Stomach (tissue), 9 donors: ENCODE measurements around the gene MBD3L4. TPM values are rescaled to one million over a fixed set of nuclear protein-coding genes. Genes with fewer than 3 reads are reported as not detected.
"Not testable (repeated sequence)": the region's sequence is repeated elsewhere in the genome, so short reads cannot be mapped to it uniquely, and the experiment has no call there.

Experiments
- DNase-seq, 2 donors: peaks; one replicate each; pipeline versions ENCODE4 v3.0.0 to v3.0.0-alpha.2; 2013 to 2019
- H3K27ac ChIP-seq, 5 donors: fragments of 200-600 bp in 4 of 5; sonication (generic) in 4 of 5; one replicate each; pipeline ENCODE4 v1.5.1; 2013 to 2019; ENCODE audit warnings: mild to moderate bottlenecking in 1 of 5, moderate library complexity in 1 of 5
- H3K27me3 ChIP-seq, 3 donors: fragments of 200-600 bp; sonication (generic); one replicate each; pipeline ENCODE4 v1.5.1; 2017 to 2019; ENCODE audit warnings: mixed run types in 1 of 3
- H3K36me3 ChIP-seq, 4 donors: fragments of 200-600 bp; sonication (generic); 1 replicate in 3 of 4; 2 replicates in 1 of 4; pipeline ENCODE4 v1.5.1; 2016 to 2019
- H3K4me1 ChIP-seq, 4 donors: fragments of 200-600 bp; sonication (generic); one replicate each; pipeline ENCODE4 v1.5.1; 2016 to 2019
- H3K4me3 ChIP-seq, 4 donors: fragments of 200-600 bp; sonication (generic) in 3 of 4; one replicate each; pipeline ENCODE4 v1.5.1; 2016 to 2019; ENCODE audit warnings: mild to moderate bottlenecking in 1 of 4
- H3K9me3 ChIP-seq, 4 donors: fragments of 200-600 bp; sonication (generic); one replicate each; pipeline ENCODE4 v1.5.1; 2016 to 2019
- CTCF ChIP-seq, 7 experiments: fragments of 450-650 bp in 4 of 7; fragments of 200-600 bp in 3 of 7; sonication (generic) in 3 of 7; IDR thresholded peaks; one replicate each; pipeline ENCODE4 v1.5.1; 2016 to 2019; ENCODE audit warnings: antibody characterized with exemption in 7 of 7, control low read depth in 2 of 7, mild to moderate bottlenecking in 1 of 7
- EP300 ChIP-seq: sonication (generic); formaldehyde crosslinking; IDR thresholded peaks from one replicate; pipeline ENCODE4 v1.6.1; 2017; ENCODE audit warnings: antibody characterized with exemption
- POLR2A ChIP-seq, 4 donors: fragments of 450-650 bp; IDR thresholded peaks; one replicate each; pipeline ENCODE4 v1.6.1; 2016; ENCODE audit warnings: antibody characterized with exemption in 4 of 4, control low read depth in 2 of 4, mild to moderate bottlenecking in 1 of 4, moderate library complexity in 1 of 4
- POLR2AphosphoS5 ChIP-seq, 3 donors: sonication (generic); formaldehyde crosslinking; IDR thresholded peaks; one replicate each; pipeline ENCODE4 v1.6.1; 2016; ENCODE audit warnings: antibody characterized with exemption in 3 of 3
- WGBS, 5 donors: extraction: QIAGEN DNeasy Blood & Tissue Kit in 3 of 5; methylation state at CpG; one replicate each; pipeline versions ENCODE4 v1.1.5 to v1.1.7; 2013 to 2018; 5-methylcytosine and 5-hydroxymethylcytosine counted together
- intact Hi-C: fragments of 100-400 bp; cut with DNase I; formaldehyde crosslinking; loops from one replicate; pipeline ENCODE4 v1.15.1; 2023; ENCODE audit warnings: low total_unique reads
- polyA plus RNA-seq, 3 donors: library from polyadenylated mRNA; stranded (reverse); fragments of 200-250 nt; gene quantifications; one replicate each; pipeline ENCODE4 v1.2.3, GENCODE V29; 2013
- total RNA-seq, 5 donors: library from RNA; depleted of rRNA; stranded (reverse); fragments of >200 nt; gene quantifications; one replicate each; pipeline versions ENCODE4 v1.1.0 to v1.2.3, GENCODE V29; 2014 to 2016
- donor health status: healthy with polysubstance abuse.
- donor health status: Bipolar disorder and iron deficiency.
- donor health status: healthy.

The MBD3L4 gene
- total and polyA plus RNA-seq, 8 donors = not detected

- intact Hi-C loops = no loop called here
- Histone ChIP-seq H3K36me3 (peaks cover 29 to 38% (median 37%) of the 10 kb centered on the region in 4 donors), H3K4me3 (peak within 1 kb of the TSS; percentile 76 to 98 (median 88)), H3K27ac (peak within 1 kb of the TSS; percentile 81 to 96 (median 91)), H3K9me3 (peaks cover 0 to 5% (median 0%) of the 10 kb centered on the region in 4 donors), H3K27me3 (no peaks in the 10 kb centered on the region), H3K4me1 (peaks cover 9 to 16% (median 14%) of the 10 kb centered on the region in 4 donors)
- TF ChIP-seq POLR2AphosphoS5 (IDR thresholded peaks at IDR 0.05) (peak in 2 of 3 donors; percentile 64 to 78), EP300 (no peak)
- WGBS, 5 donors = 0 to 2% (median 1%) methylated on average over 42 to 56 of the region's 56 CpGs
- DNase-seq = peak; percentile 99 to 100
These were observed 29.3 kb upstream of the MBD3L4 start, which contains the start of gene ZNF557 for GRCh38 chr19:7069042-7069903. Gene ZNF557, plus strand, starts transcription at chr19:7069703. Its CDS starts 5,372 bp downstream, at chr19:7075075.

DNA sequence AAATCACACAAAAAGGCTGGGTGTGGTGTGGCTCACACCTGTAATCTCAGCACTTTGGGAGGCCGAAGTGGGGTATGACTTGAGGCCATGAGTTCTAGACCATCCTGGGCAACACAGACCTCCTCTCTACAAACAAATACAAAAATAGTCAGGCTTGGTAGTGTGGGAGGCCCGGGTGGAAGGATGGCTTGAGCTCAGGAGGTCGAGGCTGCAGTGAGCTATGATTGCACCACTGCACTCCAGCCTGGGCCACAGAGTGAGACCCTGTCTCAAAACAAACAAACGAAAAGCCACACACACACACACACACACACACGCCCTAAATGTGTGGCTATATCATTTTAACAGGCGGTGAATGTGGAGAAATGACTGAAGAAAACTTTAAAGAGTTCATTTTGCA, 28.6 kb upstream of the MBD3L4 start:
- TF ChIP-seq POLR2AphosphoS5 (IDR thresholded peaks at IDR 0.05) (no peak), POLR2A (IDR thresholded peaks at IDR 0.05) (no peak), EP300 (no peak), CTCF (IDR thresholded peaks at IDR 0.05) (no peak)
- peaks cover 22 to 31% (median 30%) of the 10 kb centered on the region in 4 donors for H3K36me3 ChIP-seq
- H3K4me3 ChIP-seq = peak overlapping the region; percentile 76 to 98 (median 88)
- H3K9me3 ChIP-seq = peaks cover 0 to 4% (median 0%) of the 10 kb centered on the region in 4 donors
- peaks cover 9 to 16% (median 14%) of the 10 kb centered on the region in 4 donors for H3K4me1 ChIP-seq
- H3K27ac ChIP-seq = peak overlapping the region in 4 of 5 donors; percentile 18 to 93 (median 88)
- DNase-seq = no peak
- no peaks in the 10 kb centered on the region for H3K27me3 ChIP-seq
- intact Hi-C loops = no loop called here
- WGBS, 5 donors = 72 to 81% (median 80%) methylated on average over 6 of the region's 6 CpGs

DNA sequence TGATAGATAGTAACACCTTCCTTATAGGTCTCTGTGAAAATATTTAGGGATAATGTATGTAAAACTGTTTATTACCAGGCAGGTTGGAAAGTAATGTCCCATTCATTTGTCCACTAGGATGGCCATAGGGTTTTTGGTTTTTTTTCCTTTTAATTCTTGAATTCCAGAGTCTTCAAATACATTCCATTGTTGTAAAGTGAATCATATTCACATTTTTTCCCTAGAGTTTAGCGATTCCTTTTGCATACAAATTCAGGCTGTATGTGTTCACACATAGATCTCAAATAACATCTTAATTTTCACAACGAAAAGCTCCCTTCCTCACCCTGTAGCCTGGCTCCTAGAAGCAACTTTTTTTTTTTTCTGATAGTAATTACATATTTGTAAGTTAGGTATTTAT, 27.7 kb upstream of the MBD3L4 start:
- H3K36me3 ChIP-seq = peaks cover 15 to 22% (median 21%) of the 10 kb centered on the region in 4 donors
- H3K4me3 ChIP-seq = no peak overlapping the region
- DNase-seq = no peak
- no peak overlapping the region for H3K27ac ChIP-seq
- TF ChIP-seq POLR2AphosphoS5 (IDR thresholded peaks at IDR 0.05) (no peak), POLR2A (IDR thresholded peaks at IDR 0.05) (no peak), EP300 (no peak), CTCF (IDR thresholded peaks at IDR 0.05) (no peak)
- WGBS, 5 donors = 79 to 91% (median 84%) methylated on average over 2 of the region's 2 CpGs
- intact Hi-C loops = no loop called here
- H3K9me3 ChIP-seq = no peaks in the 10 kb centered on the region
- H3K27me3 ChIP-seq = no peaks in the 10 kb centered on the region
- H3K4me1 ChIP-seq = peaks cover 9 to 16% (median 14%) of the 10 kb centered on the region in 4 donors

DNA sequence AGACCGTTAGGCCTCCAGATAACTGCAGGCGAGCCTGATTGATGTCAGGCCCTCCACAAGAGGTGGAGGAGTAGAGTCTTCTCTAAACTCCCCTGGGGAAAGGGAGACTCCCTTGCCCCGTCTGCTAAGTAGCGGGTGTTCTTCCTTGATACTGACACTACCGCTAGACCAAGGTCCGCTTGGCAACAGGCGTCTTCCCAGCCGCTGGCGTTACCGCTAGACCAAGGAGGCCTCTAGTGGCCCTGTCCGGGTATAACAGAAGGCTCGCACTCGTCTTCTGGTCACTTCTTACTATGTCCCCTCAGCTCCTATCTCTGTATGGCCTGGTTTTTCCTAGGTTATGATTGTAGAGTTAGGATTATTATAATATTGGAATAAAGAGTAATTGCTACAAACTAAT, 27.1 kb upstream of the MBD3L4 start:
- H3K4me1 ChIP-seq = peaks cover 9 to 16% (median 14%) of the 10 kb centered on the region in 4 donors
- intact Hi-C loops, H3K9me3 ChIP-seq, H3K4me3 ChIP-seq, H3K27ac ChIP-seq, H3K27me3 ChIP-seq: not testable (repeated sequence)
- DNase-seq = peak; percentile 20 to 31
- WGBS, 5 donors = 46 to 65% (median 50%) methylated on average over 12 to 13 of the region's 13 CpGs
- peaks cover 9 to 16% (median 16%) of the 10 kb centered on the region in 4 donors for H3K36me3 ChIP-seq

DNA sequence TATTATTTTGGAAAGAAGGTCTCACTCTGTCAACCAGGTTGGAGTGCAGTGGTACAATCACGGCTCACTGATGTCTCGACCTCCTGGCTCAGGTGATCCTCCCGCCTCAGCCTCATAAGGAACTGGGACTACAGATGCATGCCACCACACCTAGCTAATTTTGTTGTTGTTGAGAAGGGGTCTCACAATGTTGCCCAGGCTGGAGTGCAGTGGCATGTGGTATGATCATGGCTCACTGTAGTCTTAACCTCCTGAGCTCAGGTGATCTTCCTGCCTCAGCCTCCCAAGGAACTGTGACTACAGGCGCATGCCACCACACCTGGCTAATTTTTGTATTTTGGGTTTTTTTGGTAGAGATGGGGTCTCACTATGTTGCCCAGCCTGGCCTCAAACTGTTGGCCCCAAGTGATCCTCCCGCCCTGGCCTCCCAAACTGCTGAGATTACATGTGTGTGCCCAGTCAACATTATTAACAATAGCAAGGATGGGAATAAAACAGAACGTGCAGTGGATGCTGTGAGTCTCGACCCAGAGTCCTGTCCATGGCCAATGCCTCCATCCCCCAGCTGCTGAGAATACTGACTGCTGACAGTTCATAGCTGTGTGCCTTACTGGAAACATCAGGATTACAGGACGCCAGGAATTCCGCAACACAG, 23.9 kb upstream of the MBD3L4 start:
- Histone ChIP-seq H3K36me3 (no peaks in the 10 kb centered on the region), H3K27ac (no peak overlapping the region), H3K4me1 (peaks cover 0 to 2% (median 0%) of the 10 kb centered on the region in 4 donors), H3K27me3 (no peaks in the 10 kb centered on the region), H3K9me3 (no peaks in the 10 kb centered on the region), H3K4me3 (no peak overlapping the region)
- intact Hi-C loops = no loop called here
- 87 to 93% (median 89%) methylated on average over 9 of the region's 9 CpGs for WGBS, 5 donors
- no peak for TF ChIP-seq POLR2AphosphoS5 (IDR thresholded peaks at IDR 0.05)
- no peak for TF ChIP-seq CTCF (IDR thresholded peaks at IDR 0.05)
- no peak for DNase-seq
